Stimulated activated CD4-positive, alpha-beta T cell treated with anti-CD3 and anti-CD28 coated beads, Interleukin-12 subunit alpha, Interleukin-12 subunit beta, amount 100 ng/mL, for 24 hours (primary cell): ENCODE results near the gene ERC1.
"Not testable (repeated sequence)": the region's sequence is repeated elsewhere in the genome, so short reads cannot be mapped to it uniquely, and the experiment has no call there.

Source experiments
- DNase-seq, 2 experiments: peaks; one replicate each; pipeline ENCODE4 v3.0.0-alpha.2; 2020; ENCODE audit warnings: low read depth in 2 of 2

ERC1 gene

DNA sequence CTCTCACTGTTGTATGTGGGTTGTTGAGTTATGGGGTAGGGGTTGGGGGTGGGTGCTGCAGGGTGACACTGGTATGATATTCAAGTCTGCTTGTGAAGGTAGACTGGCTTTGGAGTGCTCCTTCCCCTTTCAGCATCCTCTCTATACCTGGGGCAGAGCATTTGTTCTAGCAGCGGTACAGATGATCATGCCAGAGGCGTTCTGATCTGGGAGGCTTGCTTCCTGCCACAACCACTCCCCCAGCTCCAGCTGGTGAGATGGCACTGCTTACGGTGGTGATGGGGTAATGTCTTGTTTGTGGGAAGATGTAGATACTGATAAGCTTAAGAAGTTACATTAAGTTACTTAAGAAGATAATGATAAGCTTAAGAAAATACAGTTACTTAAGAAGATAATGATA lies 131.8 kb downstream of the ERC1 start:
- DNase-seq = no peak

DNA sequence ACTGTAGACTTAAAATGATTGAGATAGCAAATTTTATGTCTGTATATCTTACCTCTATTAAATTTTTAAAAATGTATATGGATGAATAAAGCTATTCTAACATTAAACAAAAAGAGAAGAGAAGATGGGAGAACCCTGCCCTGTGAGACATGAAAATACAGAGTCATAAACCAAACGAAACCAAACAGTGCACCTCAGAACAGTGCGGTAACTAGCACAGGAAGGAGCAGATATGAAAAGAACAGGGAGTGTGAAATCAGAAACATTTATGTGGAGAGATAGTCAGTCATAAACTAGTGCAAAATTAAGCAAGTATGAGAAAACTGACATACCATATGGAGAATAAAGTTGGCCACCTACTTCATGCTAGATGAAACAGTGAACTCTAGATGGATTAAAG lies 135.1 kb downstream of the ERC1 start:
- no peak for DNase-seq

DNA sequence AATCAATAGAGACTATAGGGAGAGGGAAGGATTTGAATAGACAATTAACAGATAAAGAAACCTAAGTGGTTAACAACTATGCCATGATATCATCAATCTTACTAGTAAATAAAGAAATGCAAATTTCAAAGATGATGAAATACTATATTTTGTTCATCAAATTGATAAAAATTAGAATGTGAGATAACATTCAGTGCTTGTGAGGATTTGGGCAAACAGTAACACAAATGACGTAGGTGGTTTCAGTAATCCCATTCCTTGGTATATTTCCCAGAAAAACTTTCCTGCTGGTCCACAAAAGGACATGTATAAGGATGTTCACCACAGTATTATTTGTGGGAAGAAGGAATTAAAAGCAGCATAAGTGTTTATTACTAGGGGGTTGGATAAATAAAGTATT lies 136.0 kb downstream of the ERC1 start:
- DNase-seq = no peak

DNA sequence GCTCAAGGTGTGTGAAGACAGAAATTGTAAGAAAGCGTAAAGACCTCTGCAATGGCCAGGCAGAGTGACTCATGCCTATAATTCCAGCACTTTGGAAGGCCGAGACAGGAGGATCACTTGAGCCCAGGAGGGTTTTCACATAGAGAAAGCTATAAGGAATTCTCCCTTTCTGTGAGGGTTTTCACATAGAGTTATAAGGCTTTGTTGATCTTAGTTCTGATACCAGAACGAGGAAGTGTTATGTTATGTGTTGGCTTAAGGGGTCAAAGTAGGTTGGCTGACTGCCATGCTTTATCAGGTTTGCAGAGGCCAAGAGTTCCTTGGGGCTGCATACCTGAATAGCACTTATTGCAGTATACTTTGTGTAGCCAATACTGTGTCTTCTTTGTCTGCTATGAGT lies 139.1 kb downstream of the ERC1 start:
- DNase-seq = no peak

DNA sequence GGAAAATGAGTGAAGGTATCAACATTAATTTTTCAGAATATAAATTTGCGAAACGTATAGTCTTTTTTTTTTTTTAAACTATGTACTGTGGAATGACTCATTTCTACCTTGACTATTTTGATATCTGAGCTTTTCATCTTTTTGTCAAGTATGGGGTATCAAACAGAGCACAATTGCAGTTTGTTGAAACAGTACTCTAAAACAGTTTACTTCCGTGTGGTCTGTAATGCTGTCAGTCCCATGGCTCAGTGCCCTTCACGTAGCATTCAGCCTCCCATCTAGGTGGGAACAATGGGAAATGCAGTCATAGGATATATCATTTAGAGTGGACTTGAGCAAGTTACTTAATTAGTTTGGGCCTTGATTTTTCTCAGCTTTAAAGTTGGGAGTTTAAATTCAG lies 139.5 kb downstream of the ERC1 start:
- no peak for DNase-seq

DNA sequence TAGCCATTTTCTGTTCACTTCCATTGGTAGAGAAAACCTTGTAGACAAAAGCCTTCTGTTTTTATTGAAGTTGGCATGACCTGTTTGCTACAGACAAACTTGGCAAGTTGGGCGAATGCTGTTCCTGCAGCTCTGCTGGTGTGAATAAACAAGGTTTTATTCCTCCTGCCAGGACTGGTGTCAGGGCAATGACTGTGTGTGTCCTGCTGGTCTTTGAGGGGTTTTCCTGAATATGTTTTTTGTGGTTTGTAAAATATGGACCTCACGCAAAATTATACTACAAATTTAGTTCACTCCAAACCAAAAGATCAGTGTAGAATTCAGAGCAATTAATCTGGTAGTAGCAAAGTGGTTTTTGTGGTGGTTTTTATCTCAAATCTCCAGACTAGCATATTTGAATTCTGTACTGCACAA lies 140.8 kb downstream of the ERC1 start:
- no peak for DNase-seq

DNA sequence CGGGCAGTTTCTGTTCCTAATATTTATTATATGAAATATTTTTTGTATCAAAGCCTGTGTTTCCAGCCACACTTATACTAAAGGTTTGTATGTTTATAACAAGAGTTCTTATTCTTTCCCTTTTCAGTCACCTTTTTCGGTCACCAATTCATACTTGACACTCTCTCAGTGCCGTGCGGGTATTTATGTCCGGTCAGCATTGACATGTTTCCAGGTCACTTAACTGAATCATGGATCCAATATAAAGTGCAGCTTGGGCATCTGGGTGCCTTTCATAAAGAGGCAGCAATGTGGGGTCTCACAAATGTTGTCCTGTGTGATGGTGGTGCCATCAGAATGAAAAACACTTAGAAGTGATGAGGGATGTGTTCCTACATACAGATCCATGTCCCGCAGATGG lies 141.3 kb downstream of the ERC1 start:
- DNase-seq = no peak

DNA sequence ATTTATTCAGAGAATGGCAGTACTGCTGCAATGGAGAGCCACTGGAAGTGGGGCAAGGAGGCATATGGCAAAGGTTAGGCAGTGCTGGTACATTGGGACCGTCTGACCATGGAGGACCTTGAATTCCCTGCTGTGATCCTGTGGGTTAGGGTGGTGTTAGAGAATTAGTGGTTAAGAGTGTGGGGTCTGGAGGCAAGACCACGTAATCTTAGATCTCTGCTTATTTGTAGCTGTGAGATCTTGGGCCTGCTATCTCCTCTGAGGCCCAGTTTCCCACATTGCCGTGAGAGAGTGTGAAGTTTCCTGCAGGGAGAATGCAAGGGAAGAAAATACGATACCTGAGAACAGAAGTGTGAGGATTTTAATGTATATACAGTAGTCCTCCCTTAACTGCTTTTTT lies 147.7 kb downstream of the ERC1 start:
- DNase-seq = no peak

DNA sequence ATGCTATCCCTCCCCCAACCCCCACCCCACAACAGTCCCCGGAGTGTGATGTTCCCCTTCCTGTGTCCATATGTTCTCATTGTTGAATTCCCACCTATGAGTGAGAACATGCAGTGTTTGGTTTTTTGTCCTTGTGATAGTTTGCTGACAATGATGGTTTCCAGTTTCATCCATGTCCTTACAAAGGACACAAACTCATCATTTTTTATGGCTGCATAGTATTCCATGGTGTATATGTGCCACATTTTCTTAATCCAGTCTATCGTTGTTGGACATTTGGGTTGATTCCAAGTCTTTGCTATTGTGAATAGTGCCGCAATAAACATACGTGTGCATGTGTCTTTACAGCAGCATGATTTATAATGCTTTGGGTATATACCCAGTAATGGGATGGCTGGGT lies 155.7 kb downstream of the ERC1 start:
- DNase-seq = not testable (repeated sequence)

DNA sequence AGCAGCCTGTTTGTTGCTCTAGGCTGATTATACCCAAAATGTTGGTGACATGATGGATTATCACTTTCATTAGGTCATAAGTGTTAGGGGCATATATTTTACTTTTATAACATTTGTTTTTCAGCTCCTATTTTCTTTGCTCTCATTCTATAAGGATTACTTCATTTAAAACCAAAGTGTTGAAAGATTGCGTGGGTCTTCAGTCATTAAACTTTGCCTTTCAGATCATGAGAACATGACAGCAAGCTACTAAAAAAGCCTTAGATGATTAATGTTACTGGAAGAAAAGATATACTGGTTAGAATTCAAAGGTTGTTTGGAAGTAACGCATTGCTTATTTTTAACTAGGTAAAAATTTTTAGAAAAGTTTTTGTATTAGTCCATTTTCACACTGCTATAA lies 156.8 kb downstream of the ERC1 start:
- no peak for DNase-seq

DNA sequence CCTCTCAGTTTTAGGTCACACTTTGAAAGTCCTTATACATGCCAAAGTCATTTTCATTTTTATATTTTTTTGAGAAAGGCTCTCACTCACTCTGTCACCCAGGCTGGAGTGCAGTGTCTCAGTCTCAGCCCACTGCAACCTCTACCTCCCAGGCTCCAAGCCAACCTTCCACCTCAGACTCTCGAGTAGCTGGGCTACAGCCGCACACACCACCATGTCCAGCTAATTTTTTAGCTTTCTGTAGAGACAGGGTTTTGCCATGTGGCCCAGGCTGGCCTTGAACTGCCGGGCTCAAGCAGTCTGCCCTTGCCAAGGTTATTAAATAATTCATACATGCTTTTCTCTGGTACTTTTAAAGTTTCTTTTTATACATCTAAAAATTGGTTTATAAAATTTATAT lies 166.0 kb downstream of the ERC1 start:
- no peak for DNase-seq

DNA sequence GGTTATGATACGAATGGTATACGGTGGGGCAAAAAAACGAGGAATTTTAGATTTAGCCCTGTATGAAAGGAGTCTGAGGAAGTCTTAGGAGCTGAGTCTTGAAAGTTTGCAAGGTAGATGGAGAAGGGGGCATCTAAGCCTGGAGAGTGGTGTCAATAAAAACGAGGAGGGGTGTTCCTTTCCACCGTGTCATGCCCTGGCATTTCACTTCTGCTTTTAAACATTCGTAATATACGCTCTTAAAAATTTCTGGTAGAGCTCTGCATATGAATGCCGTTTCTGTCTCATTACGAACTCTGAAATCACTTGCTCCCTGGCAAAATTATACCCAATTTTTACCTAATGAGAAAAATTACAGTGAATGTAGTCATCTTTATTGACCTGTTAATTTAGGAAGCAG lies 170.2 kb downstream of the ERC1 start:
- no peak for DNase-seq

DNA sequence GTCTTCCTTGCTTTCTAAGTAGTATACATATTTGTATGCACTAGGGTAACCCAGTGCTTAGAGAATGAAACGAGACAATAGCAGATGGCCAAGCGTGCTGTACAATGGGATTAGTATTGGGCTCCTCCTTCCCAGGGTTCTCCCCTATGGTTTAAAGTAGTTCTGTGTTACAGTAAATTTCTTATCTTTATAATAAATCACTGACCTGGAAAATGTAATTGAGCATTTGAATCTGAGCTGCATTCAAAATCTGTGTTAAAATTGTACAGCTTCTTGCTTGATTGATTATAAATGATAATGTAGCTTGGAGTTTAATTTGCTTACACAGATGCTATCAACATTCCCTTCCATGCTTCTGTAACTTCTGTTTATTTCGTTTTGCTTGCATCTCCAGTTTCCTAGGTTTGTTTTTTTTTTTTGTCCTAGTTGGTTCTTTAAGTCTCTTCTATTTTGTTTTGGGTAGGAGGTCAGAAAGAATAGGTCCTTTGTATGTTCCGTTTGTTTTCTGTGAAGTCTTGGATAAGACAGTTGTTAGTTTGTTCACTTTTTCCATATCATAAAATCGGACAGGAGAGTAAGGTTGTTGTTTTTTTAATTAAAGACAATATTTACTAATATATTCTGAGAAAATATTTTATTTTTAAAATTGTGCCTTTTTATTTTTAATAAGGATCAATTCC lies 171.2 kb downstream of the ERC1 start:
- DNase-seq = no peak

DNA sequence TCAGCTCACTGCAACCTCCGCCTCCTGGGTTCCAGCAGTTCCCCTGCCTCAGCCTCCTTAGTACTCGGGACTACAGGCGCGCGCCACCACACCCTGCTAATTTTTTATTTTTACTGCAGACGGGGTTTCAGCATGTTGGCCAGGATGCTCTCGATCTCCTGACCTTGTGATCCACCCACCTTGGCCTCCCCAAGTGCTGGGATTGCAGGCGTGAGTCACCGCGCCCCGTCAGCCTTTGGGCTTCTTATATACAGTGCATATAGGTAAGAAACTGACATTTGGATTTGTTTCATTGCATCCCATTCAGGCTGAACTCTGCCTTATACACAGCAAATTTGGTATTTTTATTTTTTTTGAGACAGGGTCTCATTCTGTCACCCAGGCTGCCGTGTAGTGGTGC lies 176.8 kb downstream of the ERC1 start:
- no peak for DNase-seq

DNA sequence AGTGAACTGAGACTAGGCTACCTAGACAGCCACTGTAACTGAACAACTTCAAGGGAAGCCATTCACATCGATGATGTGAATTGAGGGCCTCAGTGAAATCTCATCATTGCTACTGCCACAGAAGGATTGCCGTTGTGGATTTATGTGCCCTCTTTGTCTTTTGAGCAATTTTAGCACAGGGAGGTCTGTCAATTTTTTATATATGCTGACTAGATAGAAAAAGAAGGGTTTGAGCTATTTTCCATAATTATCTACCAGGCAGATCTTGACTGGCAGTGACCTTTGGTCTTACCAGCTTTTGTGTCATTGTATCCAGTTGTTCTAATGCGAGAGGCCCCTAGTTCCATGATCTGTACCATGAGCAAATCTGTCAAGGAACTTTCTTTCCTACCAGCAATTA lies 179.4 kb downstream of the ERC1 start:
- no peak for DNase-seq

DNA sequence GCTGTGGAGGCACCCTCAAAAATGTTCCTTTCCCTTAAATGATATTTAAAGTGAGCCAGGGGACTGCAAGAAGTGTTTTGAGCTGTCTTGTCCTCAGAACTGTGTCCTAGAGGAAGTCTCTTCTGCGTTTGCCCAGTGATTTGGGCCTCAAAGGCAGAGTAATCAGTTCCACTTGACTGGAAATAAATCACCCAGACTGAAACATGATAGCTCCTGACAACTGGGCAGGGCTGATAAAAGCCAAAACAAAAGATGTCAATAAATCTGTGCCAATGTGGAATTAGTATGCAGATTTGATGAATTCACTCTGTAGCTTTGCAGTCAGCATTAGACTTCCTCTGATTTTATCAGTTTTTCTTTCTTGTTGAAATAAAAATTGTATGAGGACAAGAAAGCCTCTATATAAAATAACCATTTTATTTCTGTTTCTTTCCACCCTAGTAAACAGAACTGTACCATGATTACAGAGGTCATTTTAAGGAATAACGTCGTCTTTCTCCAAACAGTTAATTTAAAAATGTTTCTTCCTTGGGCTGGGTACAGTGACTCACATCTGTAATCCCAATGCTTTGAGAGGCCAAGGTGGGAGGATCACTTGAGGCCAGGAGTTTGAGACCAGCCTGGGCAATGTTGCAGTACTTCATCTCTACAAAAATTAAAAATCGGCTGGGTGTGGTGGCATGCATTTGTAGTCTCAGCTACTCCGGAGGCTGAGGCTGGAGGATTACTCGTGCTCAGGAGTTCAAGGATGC lies 180.8 kb downstream of the ERC1 start:
- no peak for DNase-seq

DNA sequence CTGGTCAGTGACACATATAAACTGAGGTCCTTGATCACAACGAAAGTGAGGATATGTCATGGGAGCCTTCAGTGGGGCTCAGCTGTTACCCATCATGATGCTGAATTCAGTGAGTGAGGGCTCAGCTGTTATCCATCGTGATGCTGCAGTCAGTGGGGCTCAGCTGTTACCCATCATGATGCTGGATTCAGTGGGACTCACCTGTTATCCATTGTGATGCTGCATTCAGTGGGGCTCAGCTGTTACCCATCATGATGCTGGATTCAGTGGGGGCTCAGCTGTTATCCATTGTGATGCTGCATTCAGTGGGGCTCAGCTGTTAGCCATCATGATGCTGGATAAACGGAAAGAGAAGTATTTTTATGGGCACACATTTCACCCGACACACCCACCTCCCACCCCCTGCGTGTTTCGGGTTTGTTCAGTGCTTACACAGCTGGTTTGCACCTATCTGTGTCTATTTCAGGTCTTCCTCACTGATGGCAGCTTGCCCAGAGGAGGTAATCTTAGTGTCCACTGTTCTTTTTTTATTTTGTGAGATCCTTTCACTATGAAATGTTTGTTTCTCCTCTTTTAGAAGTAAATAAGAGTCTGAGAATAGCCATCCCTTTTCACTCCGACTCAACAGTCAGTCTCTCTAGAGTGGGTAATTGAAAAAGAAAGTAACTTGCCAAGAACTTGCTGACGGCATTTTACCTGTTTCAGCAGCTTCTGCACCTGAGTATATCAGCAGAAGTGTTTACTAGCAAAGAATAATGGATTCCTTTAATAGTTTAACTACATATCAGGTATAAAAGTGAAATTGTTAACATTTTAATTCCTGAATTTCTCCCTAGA lies 183.0 kb downstream of the ERC1 start:
- DNase-seq = no peak

DNA sequence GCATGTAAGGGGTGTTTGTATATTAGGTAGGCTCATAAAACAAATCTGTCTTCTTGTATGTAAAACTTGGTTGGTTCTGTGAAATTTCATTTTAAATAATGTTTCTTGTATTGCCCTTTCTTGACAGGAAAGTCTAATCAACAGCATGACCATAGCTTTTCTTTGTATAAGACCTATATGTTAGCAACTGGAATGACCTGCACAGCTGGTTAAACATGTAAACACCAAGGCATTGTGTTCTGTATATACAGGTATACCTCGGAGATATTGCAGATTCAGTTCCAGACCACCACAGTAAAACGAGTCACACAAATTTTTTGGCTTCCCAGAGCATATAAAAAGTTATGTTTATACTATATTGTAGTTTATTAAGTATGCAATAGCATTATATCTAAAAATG lies 183.6 kb downstream of the ERC1 start:
- no peak for DNase-seq

DNA sequence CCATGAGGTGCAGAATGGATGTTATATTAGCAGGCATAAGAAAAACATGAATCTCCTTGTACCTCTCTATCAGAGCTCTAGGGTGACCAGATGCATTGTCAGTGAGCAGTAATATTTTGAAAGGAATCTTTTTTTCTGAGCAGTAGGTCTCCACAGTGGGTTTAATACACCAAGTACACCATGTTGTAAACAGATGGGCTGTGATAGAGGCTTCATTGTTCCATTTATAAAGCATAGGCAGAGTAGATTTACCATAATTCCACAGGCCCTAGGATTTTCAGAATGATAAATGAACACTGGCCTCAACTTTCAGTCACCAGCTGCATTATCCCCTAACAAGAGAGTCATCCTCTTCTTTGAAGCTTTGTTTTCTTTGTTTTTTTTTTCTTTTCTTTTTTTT lies 185.2 kb downstream of the ERC1 start:
- DNase-seq = no peak

DNA sequence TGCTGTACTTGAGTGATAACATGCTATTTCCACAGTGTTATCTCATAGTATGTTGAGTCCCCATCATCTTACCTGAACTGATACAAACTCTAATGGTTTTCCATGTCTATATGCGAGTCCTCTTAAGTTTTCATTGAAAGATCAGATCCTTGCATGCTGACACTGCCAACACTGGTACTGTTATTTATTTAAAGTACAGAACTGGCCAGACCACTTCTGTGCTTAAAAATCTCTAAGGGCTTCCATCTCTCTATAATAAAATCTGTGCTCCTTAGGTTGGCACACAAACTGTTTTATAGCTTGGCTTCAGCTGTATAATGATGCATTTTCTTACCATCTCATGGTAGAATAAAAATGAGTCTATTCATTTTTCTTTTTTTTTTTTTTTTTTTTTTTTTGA lies 188.1 kb downstream of the ERC1 start:
- no peak for DNase-seq

DNA sequence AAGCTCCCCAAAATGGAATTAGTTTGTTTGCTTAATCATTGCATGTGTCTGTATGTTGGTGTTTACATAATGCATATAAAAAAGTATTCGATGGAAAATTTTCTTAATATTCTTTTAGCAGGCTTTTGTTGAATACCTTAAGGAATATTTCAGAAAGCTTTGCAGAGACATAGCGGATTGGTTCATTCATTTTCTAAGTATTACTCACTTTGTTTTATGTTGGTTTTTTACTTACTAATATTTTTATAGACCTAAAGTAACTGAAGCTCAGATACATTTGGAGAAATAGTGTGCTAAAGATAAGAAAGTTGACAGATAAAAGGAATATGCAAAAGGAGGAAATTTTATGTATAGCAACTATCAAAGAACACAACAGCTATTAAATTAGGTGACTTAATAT lies 191.0 kb downstream of the ERC1 start:
- DNase-seq = no peak

DNA sequence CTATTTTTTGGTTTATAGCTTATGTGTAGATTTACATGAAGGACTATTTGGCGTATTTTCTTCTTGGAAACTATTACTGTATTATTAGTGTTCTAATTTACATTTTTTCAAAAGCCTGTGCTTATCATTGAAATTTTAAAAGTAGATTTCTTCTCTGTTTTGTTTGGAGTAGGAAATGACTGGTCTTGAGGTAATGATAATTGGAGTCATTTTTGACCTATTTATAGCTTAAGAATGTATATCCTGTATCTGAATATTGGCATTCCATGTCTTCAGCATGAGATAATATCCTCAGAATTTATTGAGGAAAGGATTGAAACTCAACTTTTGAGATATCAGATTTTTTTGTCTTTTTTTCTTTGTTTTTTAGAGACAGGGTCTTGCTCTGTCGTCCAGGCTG lies 193.4 kb downstream of the ERC1 start:
- DNase-seq = no peak
